H1 (cell line): ENCODE results near the gene BTBD9. TPM values are rescaled to one million over a fixed set of nuclear protein-coding genes. Genes with fewer than 3 reads are reported as not detected.

ENCODE experiments used
- CTCF ChIA-PET: fragments of 300-600 bp; sonication (Branson Sonifier 250); formaldehyde crosslinking; loops from one replicate; lab custom pipeline; 2021; ENCODE audit not compliant: partially characterized antibody; lab: Charles Lee
- POLR2A ChIA-PET: fragments of 300-600 bp; sonication (Branson Sonifier 250); formaldehyde crosslinking; loops from one replicate; lab custom pipeline; 2021; ENCODE audit warnings: inconsistent platforms; ENCODE audit not compliant: partially characterized antibody; lab: Charles Lee
- DNase-seq, 2 experiments: peaks; one replicate each; pipeline versions ENCODE4 v3.0.0 to v3.0.0-alpha.2; 2010 to 2022; ENCODE audit warnings: low spot score in 2 of 2, low read depth in 1 of 2, mixed read lengths in 1 of 2
- FAIRE-seq: peaks from 2 replicates; lab custom pipeline; 2011; peaks lifted over from hg19 to GRCh38; lab: Jason Lieb, UNC
- H2AFZ ChIP-seq: 2 replicates; pipeline ENCODE4 v1.8.1; 2012; ENCODE audit warnings: low read length, inconsistent platforms
- H2AK5ac ChIP-seq: 2 replicates; pipeline ENCODE4 v1.6.1; 2013; ENCODE audit warnings: low read depth, low read length
- H2BK120ac ChIP-seq: replicated peaks from 2 replicates; pipeline ENCODE3; 2013; ENCODE audit warnings: low read depth, low read length, inconsistent platforms
- H2BK12ac ChIP-seq: 2 replicates; pipeline ENCODE4 v1.6.1; 2013; ENCODE audit warnings: low read depth, low read length
- H2BK15ac ChIP-seq: 2 replicates; pipeline ENCODE4 v1.6.1; 2013; ENCODE audit warnings: low read length
- H2BK20ac ChIP-seq: 2 replicates; pipeline ENCODE4 v1.6.1; 2013; ENCODE audit warnings: low read length
- H2BK5ac ChIP-seq: 2 replicates; pipeline ENCODE4 v1.6.1; 2013; ENCODE audit warnings: low read depth, low read length
- H3K14ac ChIP-seq: 2 replicates; pipeline ENCODE4 v1.6.1; 2013; ENCODE audit warnings: inconsistent platforms; ENCODE audit not compliant: insufficient read length
- H3K18ac ChIP-seq: 2 replicates; pipeline ENCODE4 v1.6.1; 2013; ENCODE audit warnings: low read length; ENCODE audit errors: extremely low read depth
- H3K23ac ChIP-seq: 2 replicates; pipeline ENCODE4 v1.6.1; 2013; ENCODE audit warnings: inconsistent platforms; ENCODE audit not compliant: insufficient read length
- H3K23me2 ChIP-seq: 2 replicates; pipeline ENCODE4 v1.6.1; 2013; ENCODE audit warnings: low read depth, low read length
- H3K27ac ChIP-seq: 2 replicates; pipeline ENCODE4 v1.6.1; 2011; ENCODE audit warnings: low read depth, low read length, inconsistent platforms
- H3K27me3 ChIP-seq, 4 experiments: replicated peaks in 1 of 4; 1 replicate in 1 of 4; 2 replicates in 3 of 4; pipeline versions ENCODE4 v1.6.1 to v1.8.1; 2011 to 2013; ENCODE audit warnings: low read length in 3 of 4, mild to moderate bottlenecking in 3 of 4, inconsistent platforms in 2 of 4, mixed read lengths in 2 of 4, moderate library complexity in 1 of 4; ENCODE audit not compliant: control insufficient read depth in 3 of 4, insufficient read depth in 3 of 4; ENCODE audit errors: extremely low read depth in 1 of 4
- H3K36me3 ChIP-seq, 4 experiments: 2 replicates each; pipeline versions ENCODE4 v1.6.1 to v1.8.1; 2011 to 2013; ENCODE audit warnings: mild to moderate bottlenecking in 4 of 4, low read length in 3 of 4, moderate library complexity in 2 of 4, control low read depth in 1 of 4, inconsistent platforms in 1 of 4; ENCODE audit not compliant: insufficient read depth in 4 of 4, control insufficient read depth in 2 of 4
- H3K4ac ChIP-seq: replicated peaks from 2 replicates; pipeline ENCODE3; 2013; ENCODE audit warnings: low read length, low read depth, mixed read lengths, inconsistent platforms; ENCODE audit not compliant: insufficient read length
- H3K4me1 ChIP-seq, 4 experiments: replicated peaks in 1 of 4; 1 replicate in 1 of 4; 2 replicates in 3 of 4; pipeline versions ENCODE4 v1.6.1 to v1.8.1; 2011 to 2013; ENCODE audit warnings: low read length in 3 of 4, inconsistent platforms in 2 of 4, mixed read lengths in 1 of 4; ENCODE audit not compliant: insufficient read depth in 4 of 4, control insufficient read depth in 3 of 4
- H3K4me2 ChIP-seq, 2 experiments: 2 replicates each; pipeline versions ENCODE4 v1.6.1 to v1.8.1; 2011 to 2013; ENCODE audit warnings: low read depth in 2 of 2, low read length in 2 of 2, control low read depth in 1 of 2, inconsistent platforms in 1 of 2, mild to moderate bottlenecking in 1 of 2; ENCODE audit not compliant: insufficient read depth in 1 of 2
- H3K4me3 ChIP-seq, 4 experiments: fragments of 200-600, 300-600 bp in 1 of 4; sonication (generic), shearing (Covaris generic), sonication (Bioruptor Twin) in 1 of 4; 2 replicates each; pipeline versions ENCODE4 v1.5.1 to v1.8.1; 2011 to 2016; ENCODE audit warnings: low read length in 4 of 4, low read depth in 3 of 4, control low read depth in 2 of 4, inconsistent platforms in 2 of 4, mild to moderate bottlenecking in 2 of 4, mixed read lengths in 1 of 4, moderate library complexity in 1 of 4; ENCODE audit not compliant: insufficient read depth in 2 of 4; ENCODE audit errors: extremely low read depth in 1 of 4
- H3K56ac ChIP-seq: replicated peaks from 2 replicates; pipeline ENCODE3; 2013; ENCODE audit warnings: low read depth, mild to moderate bottlenecking, mixed read lengths, low read length, inconsistent platforms; ENCODE audit not compliant: insufficient read length
- H3K79me1 ChIP-seq: 2 replicates; pipeline ENCODE4 v1.6.1; 2013; ENCODE audit warnings: low read depth, low read length, control low read depth
- H3K79me2 ChIP-seq, 2 experiments: 2 replicates each; pipeline versions ENCODE4 v1.6.1 to v1.8.1; 2012 to 2013; ENCODE audit warnings: low read length in 2 of 2, mild to moderate bottlenecking in 2 of 2, inconsistent platforms in 1 of 2; ENCODE audit not compliant: insufficient read depth in 2 of 2, control insufficient read depth in 1 of 2
- H3K9ac ChIP-seq, 4 experiments: replicated peaks in 1 of 4; 1 replicate in 1 of 4; 2 replicates in 3 of 4; pipeline versions ENCODE4 v1.6.1 to v1.8.1; 2011 to 2013; ENCODE audit warnings: low read depth in 3 of 4, low read length in 3 of 4, control low read depth in 2 of 4, mild to moderate bottlenecking in 2 of 4, moderate library complexity in 2 of 4, inconsistent platforms in 1 of 4; ENCODE audit errors: extremely low read depth in 1 of 4
- H3K9me3 ChIP-seq, 2 experiments: 2 replicates each; pipeline versions ENCODE4 v1.6.1 to v1.8.1; 2012 to 2013; ENCODE audit warnings: mild to moderate bottlenecking in 2 of 2, moderate library complexity in 2 of 2, control low read depth in 1 of 2, inconsistent platforms in 1 of 2, low read depth in 1 of 2, low read length in 1 of 2, mixed read lengths in 1 of 2; ENCODE audit not compliant: insufficient read depth in 2 of 2
- H4K20me1 ChIP-seq, 2 experiments: replicated peaks in 1 of 2; 2 replicates each; pipeline versions ENCODE3 to v1.8.1; 2011 to 2013; ENCODE audit warnings: inconsistent platforms in 2 of 2, low read length in 2 of 2, mild to moderate bottlenecking in 1 of 2; ENCODE audit not compliant: insufficient read depth in 2 of 2, control insufficient read depth in 1 of 2
- H4K5ac ChIP-seq: 2 replicates; pipeline ENCODE4 v1.6.1; 2013; ENCODE audit warnings: low read length, low read depth, mixed read lengths, inconsistent platforms; ENCODE audit not compliant: insufficient read length
- H4K8ac ChIP-seq: 2 replicates; pipeline ENCODE4 v1.8.0; 2013; ENCODE audit warnings: mild to moderate bottlenecking, moderate library complexity, low read length, inconsistent platforms; ENCODE audit not compliant: insufficient read depth; ENCODE audit errors: extremely low read depth
- H4K91ac ChIP-seq: replicated peaks from 2 replicates; pipeline ENCODE3; 2013; ENCODE audit warnings: low read length, mixed read lengths, inconsistent platforms; ENCODE audit not compliant: insufficient read length
- CHD1 ChIP-seq: IDR thresholded peaks from 2 replicates; pipeline ENCODE4 v1.6.1; 2012; ENCODE audit warnings: low read depth, low read length, improper control_type of control experiment
- EGR1 ChIP-seq: IDR thresholded peaks from 2 replicates; pipeline ENCODE4 v1.6.1; 2011; ENCODE audit warnings: low read depth, low read length, borderline replicate concordance
- KDM1A ChIP-seq: fragments of 200-600, 300-600 bp; sonication (generic); IDR thresholded peaks from 2 replicates; pipeline ENCODE4 v1.7.1; 2016; ENCODE audit warnings: mild to moderate bottlenecking, low read length, borderline replicate concordance
- NANOG ChIP-seq: IDR thresholded peaks from 2 replicates; pipeline ENCODE4 v1.6.1; 2011; ENCODE audit warnings: low read length, low read depth, mild to moderate bottlenecking, inconsistent platforms; ENCODE audit not compliant: insufficient read depth, poor library complexity, severe bottlenecking
- PHF8 ChIP-seq: fragments of 200-600 bp; sonication (generic); conservative IDR thresholded peaks from 2 replicates; pipeline ENCODE4 v1.7.1; 2012; ENCODE audit warnings: low read depth, mild to moderate bottlenecking, inconsistent platforms, low read length, moderate library complexity
- POU5F1 ChIP-seq: IDR thresholded peaks from 2 replicates; pipeline ENCODE4 v1.6.1; 2011; ENCODE audit warnings: low read depth, mild to moderate bottlenecking, low read length, moderate library complexity
- RFX5 ChIP-seq: IDR thresholded peaks from 2 replicates; pipeline ENCODE4 v1.6.1; 2011; ENCODE audit warnings: low read depth, low read length, improper control_type of control experiment, borderline replicate concordance
- SAP30 ChIP-seq: fragments of 300-600 bp; sonication (generic); IDR thresholded peaks from 2 replicates; pipeline ENCODE4 v1.7.1; 2012; ENCODE audit warnings: low read length, moderate library complexity, mild to moderate bottlenecking, inconsistent platforms; ENCODE audit not compliant: insufficient read depth, insufficient replicate concordance
- USF2 ChIP-seq: IDR thresholded peaks from 2 replicates; pipeline ENCODE4 v1.6.1; 2011; ENCODE audit warnings: low read length, improper control_type of control experiment
- WGBS, 2 experiments: shearing (Covaris generic) in 1 of 2; methylation state at CpG; one replicate each; pipeline versions ENCODE4 v1.1.6 to v1.1.7; 2013 to 2015; ENCODE audit warnings: low lambda C conversion rate in 2 of 2, mixed read lengths in 2 of 2, inconsistent platforms in 1 of 2, low coverage in 1 of 2, missing lambda C conversion rate in 1 of 2; ENCODE audit not compliant: insufficient replicate concordance in 2 of 2, insufficient coverage in 1 of 2, insufficient read length in 1 of 2; ENCODE audit errors: extremely low coverage in 1 of 2, missing lambda C conversion rate in 1 of 2; 5-methylcytosine and 5-hydroxymethylcytosine counted together
- polyA plus RNA-seq, 7 experiments: library from polyadenylated mRNA; depleted of rRNA in 3 of 7; stranded (reverse) in 5 of 7; unstranded in 2 of 7; fragments of >200 nt in 5 of 7; fragments of 200-250 nt in 2 of 7; gene quantifications; 1 replicate in 5 of 7; 2 replicates in 1 of 7; 4 replicates in 1 of 7; pipeline versions ENCODE4 v1.2.1 to v1.2.3, GENCODE V29; 2011 to 2013; ENCODE audit warnings: missing spikeins in 2 of 7, mixed read lengths in 2 of 7
- total RNA-seq: library from RNA; stranded (reverse); fragmentation: NEBNext Ultra II Directional; extraction: Animal tissue kit (Norgen Biotek cat#: 25700); gene quantifications from 2 replicates; pipeline ENCODE4 v1.2.1, GENCODE V29; 2021

Gene BTBD9
- total and polyA plus RNA-seq, 2 of the 8 experiments (the other 6 are each of a cell fraction or from before 2014, with no cell fraction given): 0.92 to 4.1 TPM

GRCh38 chr6:38195113-38195635 lies 444.6 kb downstream of the BTBD9 start:
- Histone ChIP-seq H2BK5ac (no peak overlapping the region), H2BK12ac (no peak overlapping the region), H3K79me1 (no peaks in the 10 kb centered on the region), H4K91ac (no peak overlapping the region), H3K9me3 (no peaks in the 10 kb centered on the region), H3K4me3 (no peak overlapping the region), H3K9ac (no peak overlapping the region), H4K20me1 (peaks cover 0 to 1% of the 10 kb centered on the region in 2 experiments), H3K56ac (no peak overlapping the region), H3K4me1 (peaks cover 6 to 20% (median 15%) of the 10 kb centered on the region in 4 experiments), H4K5ac (no peak overlapping the region), H2BK120ac (no peak overlapping the region), H3K23me2 (no peaks in the 10 kb centered on the region), H3K14ac (no peak overlapping the region), H3K36me3 (no peaks in the 10 kb centered on the region), H3K4me2 (no peak overlapping the region), H3K23ac (no peak overlapping the region), H2AK5ac (no peak overlapping the region), H2BK15ac (no peak overlapping the region), H3K27ac (no peak overlapping the region), H3K18ac (no peak overlapping the region), H3K4ac (no peak overlapping the region), H3K79me2 (no peaks in the 10 kb centered on the region), H4K8ac (no peak overlapping the region), H2AFZ (no peak overlapping the region), H2BK20ac (no peak overlapping the region), H3K27me3 (no peaks in the 10 kb centered on the region)
- TF ChIP-seq POU5F1: no peak
- TF ChIP-seq RFX5: no peak
- TF ChIP-seq CHD1: no peak
- no peak for TF ChIP-seq PHF8
- TF ChIP-seq KDM1A: no peak
- TF ChIP-seq USF2: no peak
- no peak for TF ChIP-seq SAP30
- no peak for TF ChIP-seq EGR1
- TF ChIP-seq NANOG: no peak
- ChIA-PET CTCF (interaction anchor here (1.1 to 2.1 kb wide), 2 partner anchors 18 to 297 kb away, joined by 4 to 6 read pairs; no protein-coding TSS in a partner anchor), POLR2A (no interaction called here)
- FAIRE-seq (no peak), DNase-seq (peak in 1 of 2 experiments; percentile 19)
- WGBS, 2 experiments: 86% methylated on average over 5 of the region's 5 CpGs; no CpG with 5 or more reads in 1 of the 2 experiments
